GM19397 (cell line): Measurements from ENCODE around the gene ASB10.

Source experiments
- ATAC-seq: cut with Tn5 transposase; IDR thresholded peaks from one replicate; pipeline ENCODE4 v1.9.1; 2021; ENCODE audit warnings: mild to moderate bottlenecking, moderate library complexity; ENCODE audit not compliant: unreplicated experiment

Gene ASB10

DNA sequence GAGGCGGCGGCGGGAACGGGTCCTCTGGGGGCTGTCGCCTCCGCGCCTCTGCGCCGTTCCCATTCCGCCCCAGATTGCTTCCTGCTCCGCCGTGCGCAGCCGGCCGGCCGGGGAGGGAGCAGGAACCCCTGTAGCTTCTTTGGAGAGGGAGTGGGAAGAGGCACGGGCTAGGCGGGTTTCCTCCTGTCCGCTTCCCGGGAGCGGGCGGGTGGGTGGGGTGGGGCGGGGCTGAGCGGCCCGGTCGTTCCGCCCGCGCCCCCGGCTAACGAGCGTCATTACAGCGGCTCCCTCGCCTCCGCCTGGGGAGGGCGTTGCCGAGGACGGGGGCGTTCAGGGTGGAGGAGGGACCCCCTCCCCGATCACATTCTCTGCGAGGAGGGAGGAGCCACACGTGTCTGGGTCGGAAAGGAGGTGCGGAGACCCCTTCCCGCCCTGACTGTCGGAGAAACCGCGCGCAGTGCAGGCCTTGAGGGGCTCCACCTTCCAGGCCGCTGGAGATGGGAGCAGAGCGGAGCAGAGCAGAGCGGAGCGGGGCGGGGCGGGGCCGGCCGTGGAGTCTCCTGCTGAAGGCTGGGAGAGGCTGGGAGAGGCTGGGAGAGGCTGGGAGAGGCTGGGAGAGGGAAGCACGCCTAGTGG lies 61.1 kb downstream of the ASB10 start:
- no peak for ATAC-seq
